Adrenal gland (tissue), 12 donors: ENCODE measurements around the gene SECTM1. TPM values are rescaled to one million over a fixed set of nuclear protein-coding genes. Genes with fewer than 3 reads are reported as not detected.

Experiments used
- DNase-seq, 7 donors: peaks; one replicate each; pipeline ENCODE4 v3.0.0-alpha.2; 2019 to 2020
- H3K27ac ChIP-seq, 5 donors: fragments of 200-600 bp; sonication (generic) in 4 of 5; 1 replicate in 3 of 5; 2 replicates in 2 of 5; pipeline versions ENCODE4 v1.5.1 to v1.8.0; 2016 to 2020; ENCODE audit warnings: mild to moderate bottlenecking in 1 of 5
- H3K27me3 ChIP-seq: fragments of 200-600 bp; 2 replicates; pipeline ENCODE4 v1.8.0; 2021
- H3K36me3 ChIP-seq, 2 donors: fragments of 200-600 bp; replicated peaks in 1 of 2; 1 replicate in 1 of 2; 2 replicates in 1 of 2; pipeline versions ENCODE4 v1.5.1 to v1.8.0; 2018 to 2022
- H3K4me1 ChIP-seq, 2 donors: fragments of 200-600 bp; replicated peaks in 1 of 2; 1 replicate in 1 of 2; 2 replicates in 1 of 2; pipeline versions ENCODE4 v1.5.1 to v1.8.0; 2018 to 2021
- H3K4me3 ChIP-seq, 4 donors: fragments of 200-600 bp; sonication (generic) in 3 of 4; one replicate each; pipeline ENCODE4 v1.5.1; 2016 to 2018
- H3K9me3 ChIP-seq, 3 donors: fragments of 200-600 bp; sonication (generic) in 1 of 3; replicated peaks in 1 of 3; 1 replicate in 2 of 3; 2 replicates in 1 of 3; pipeline versions ENCODE4 v1.5.1 to v1.8.0; 2016 to 2021
- CTCF ChIP-seq, 6 experiments: fragments of 450-650 bp in 4 of 6; fragments of 200-600 bp in 2 of 6; sonication (generic) in 1 of 6; IDR thresholded peaks; 1 replicate in 5 of 6; 2 replicates in 1 of 6; pipeline versions ENCODE4 v1.5.1 to v1.8.0; 2016 to 2021; ENCODE audit warnings: antibody characterized with exemption in 6 of 6, mild to moderate bottlenecking in 2 of 6, moderate library complexity in 1 of 6
- POLR2A ChIP-seq, 2 donors: fragments of 450-650 bp; IDR thresholded peaks; one replicate each; pipeline ENCODE4 v1.6.1; 2017; ENCODE audit warnings: antibody characterized with exemption in 2 of 2, mild to moderate bottlenecking in 2 of 2, moderate library complexity in 1 of 2
- WGBS, 4 donors: extraction: QIAGEN DNeasy Blood & Tissue Kit in 2 of 4; methylation state at CpG; one replicate each; pipeline versions ENCODE4 v1.1.5 to v1.1.7; 2013 to 2017; 5-methylcytosine and 5-hydroxymethylcytosine counted together
- intact Hi-C, 2 donors: fragments of 100-400 bp; cut with DNase I; formaldehyde crosslinking; loops; one replicate each; pipeline versions ENCODE4 v1.14.1 to v1.15.0; 2022 to 2023
- polyA plus RNA-seq, 3 donors: library from polyadenylated mRNA; stranded (reverse); fragments of 200-250 nt in 2 of 3; fragments of 350-450 nt in 1 of 3; fragmentation: Illumina TruSeq in 1 of 3; extraction: RNeasy Lipid Tissue Mini Kit (QIAGEN cat#74804) in 1 of 3; gene quantifications; one replicate each; pipeline ENCODE4 v1.2.3, GENCODE V29; 2013 to 2014
- total RNA-seq, 9 donors: library from RNA; depleted of rRNA in 4 of 9; stranded (reverse); fragments of >200 nt in 4 of 9; fragments of 120-200 nt in 1 of 9; fragmentation: NEBNext Ultra II Directional in 1 of 9; extraction: Animal tissue kit (Norgen Biotek cat#: 25700) in 1 of 9; gene quantifications; one replicate each; pipeline versions ENCODE4 v1.1.0 to v1.2.4, GENCODE V29; 2013 to 2023
- donor health status: healthy with polysubstance abuse.
- donor health status: Bipolar disorder and iron deficiency.
- donor health status: DM: yes; HTN: yes; CAD: no.
- donor health status: DM: no; HTN: no; CAD: no.
- donor health status: DM: no; HTN: no; CAD: no.
- donor health status: DM: yes; HTN: yes; CAD: no.

Gene SECTM1
- total and polyA plus RNA-seq, 12 donors: 1.2 to 24.3 (median 5.9) TPM

- Histone ChIP-seq H3K27me3 (no peaks in the 10 kb centered on the region), H3K4me1 (no peaks in the 10 kb centered on the region), H3K36me3 (no peaks in the 10 kb centered on the region), H3K4me3 (no peak overlapping the region), H3K27ac (no peak overlapping the region), H3K9me3 (no peaks in the 10 kb centered on the region)
- no peak for TF ChIP-seq CTCF (IDR thresholded peaks at IDR 0.05)
- TF ChIP-seq POLR2A (IDR thresholded peaks at IDR 0.05): no peak
- DNase-seq: no peak
- WGBS, 4 donors: 48 to 76% (median 73%) methylated on average over 10 to 26 of the region's 26 CpGs
- intact Hi-C loops: no loop called here
Measured at GRCh38 chr17:82303944-82304808, 29.4 kb downstream of the SECTM1 start.

- 73 to 83% (median 79%) methylated on average over 19 to 35 of the region's 35 CpGs for WGBS, 4 donors
- no peaks in the 10 kb centered on the region for H3K27me3 ChIP-seq
- H3K4me3 ChIP-seq: no peak overlapping the region
- TF ChIP-seq POLR2A (IDR thresholded peaks at IDR 0.05): no peak
- TF ChIP-seq CTCF (IDR thresholded peaks at IDR 0.05): no peak
- no peak overlapping the region for H3K27ac ChIP-seq
- DNase-seq: no peak
- no peaks in the 10 kb centered on the region for H3K36me3 ChIP-seq
- intact Hi-C loops: no loop called here
- no peaks in the 10 kb centered on the region for H3K9me3 ChIP-seq
- H3K4me1 ChIP-seq: peaks cover 0 to 9% of the 10 kb centered on the region in 2 donors
Measured at GRCh38 chr17:82302991-82303943, 30.3 kb downstream of the SECTM1 start.

GRCh38 chr17:82302568-82302963 lies 31.0 kb downstream of the SECTM1 start:
- H3K27ac ChIP-seq: no peak overlapping the region
- no peak for DNase-seq
- WGBS, 4 donors: 89 to 94% (median 92%) methylated on average over 6 to 15 of the region's 15 CpGs
- H3K4me1 ChIP-seq: peaks cover 0 to 12% of the 10 kb centered on the region in 2 donors
- H3K9me3 ChIP-seq: no peaks in the 10 kb centered on the region
- no peaks in the 10 kb centered on the region for H3K36me3 ChIP-seq
- intact Hi-C loops: no loop called here
- no peak overlapping the region for H3K4me3 ChIP-seq
- TF ChIP-seq CTCF (IDR thresholded peaks at IDR 0.05): no peak
- no peak for TF ChIP-seq POLR2A (IDR thresholded peaks at IDR 0.05)
- H3K27me3 ChIP-seq: no peaks in the 10 kb centered on the region

- no peaks in the 10 kb centered on the region for H3K9me3 ChIP-seq
- DNase-seq: no peak
- H3K36me3 ChIP-seq: no peaks in the 10 kb centered on the region
- no peak overlapping the region for H3K27ac ChIP-seq
- no peaks in the 10 kb centered on the region for H3K27me3 ChIP-seq
- intact Hi-C loops: no loop called here
- peaks cover 0 to 18% of the 10 kb centered on the region in 2 donors for H3K4me1 ChIP-seq
- no peak overlapping the region for H3K4me3 ChIP-seq
- TF ChIP-seq POLR2A (IDR thresholded peaks at IDR 0.05) (no peak), CTCF (IDR thresholded peaks at IDR 0.05) (no peak)
- WGBS, 4 donors: 74 to 80% (median 80%) methylated on average over 15 to 23 of the region's 23 CpGs
Measured at GRCh38 chr17:82301916-82302567, 31.5 kb downstream of the SECTM1 start.
